Measurements from ENCODE around the gene GSTK1. TPM values are rescaled to one million over a fixed set of nuclear protein-coding genes. Genes with fewer than 3 reads are reported as not detected.

GSTK1 gene
- total and polyA plus RNA-seq, 9 of the 15 experiments (the other 6 are each of a cell fraction or from before 2014, with no cell fraction given) = 155 to 441 (median 233) TPM

- TF ChIP-seq, protein P1, sequence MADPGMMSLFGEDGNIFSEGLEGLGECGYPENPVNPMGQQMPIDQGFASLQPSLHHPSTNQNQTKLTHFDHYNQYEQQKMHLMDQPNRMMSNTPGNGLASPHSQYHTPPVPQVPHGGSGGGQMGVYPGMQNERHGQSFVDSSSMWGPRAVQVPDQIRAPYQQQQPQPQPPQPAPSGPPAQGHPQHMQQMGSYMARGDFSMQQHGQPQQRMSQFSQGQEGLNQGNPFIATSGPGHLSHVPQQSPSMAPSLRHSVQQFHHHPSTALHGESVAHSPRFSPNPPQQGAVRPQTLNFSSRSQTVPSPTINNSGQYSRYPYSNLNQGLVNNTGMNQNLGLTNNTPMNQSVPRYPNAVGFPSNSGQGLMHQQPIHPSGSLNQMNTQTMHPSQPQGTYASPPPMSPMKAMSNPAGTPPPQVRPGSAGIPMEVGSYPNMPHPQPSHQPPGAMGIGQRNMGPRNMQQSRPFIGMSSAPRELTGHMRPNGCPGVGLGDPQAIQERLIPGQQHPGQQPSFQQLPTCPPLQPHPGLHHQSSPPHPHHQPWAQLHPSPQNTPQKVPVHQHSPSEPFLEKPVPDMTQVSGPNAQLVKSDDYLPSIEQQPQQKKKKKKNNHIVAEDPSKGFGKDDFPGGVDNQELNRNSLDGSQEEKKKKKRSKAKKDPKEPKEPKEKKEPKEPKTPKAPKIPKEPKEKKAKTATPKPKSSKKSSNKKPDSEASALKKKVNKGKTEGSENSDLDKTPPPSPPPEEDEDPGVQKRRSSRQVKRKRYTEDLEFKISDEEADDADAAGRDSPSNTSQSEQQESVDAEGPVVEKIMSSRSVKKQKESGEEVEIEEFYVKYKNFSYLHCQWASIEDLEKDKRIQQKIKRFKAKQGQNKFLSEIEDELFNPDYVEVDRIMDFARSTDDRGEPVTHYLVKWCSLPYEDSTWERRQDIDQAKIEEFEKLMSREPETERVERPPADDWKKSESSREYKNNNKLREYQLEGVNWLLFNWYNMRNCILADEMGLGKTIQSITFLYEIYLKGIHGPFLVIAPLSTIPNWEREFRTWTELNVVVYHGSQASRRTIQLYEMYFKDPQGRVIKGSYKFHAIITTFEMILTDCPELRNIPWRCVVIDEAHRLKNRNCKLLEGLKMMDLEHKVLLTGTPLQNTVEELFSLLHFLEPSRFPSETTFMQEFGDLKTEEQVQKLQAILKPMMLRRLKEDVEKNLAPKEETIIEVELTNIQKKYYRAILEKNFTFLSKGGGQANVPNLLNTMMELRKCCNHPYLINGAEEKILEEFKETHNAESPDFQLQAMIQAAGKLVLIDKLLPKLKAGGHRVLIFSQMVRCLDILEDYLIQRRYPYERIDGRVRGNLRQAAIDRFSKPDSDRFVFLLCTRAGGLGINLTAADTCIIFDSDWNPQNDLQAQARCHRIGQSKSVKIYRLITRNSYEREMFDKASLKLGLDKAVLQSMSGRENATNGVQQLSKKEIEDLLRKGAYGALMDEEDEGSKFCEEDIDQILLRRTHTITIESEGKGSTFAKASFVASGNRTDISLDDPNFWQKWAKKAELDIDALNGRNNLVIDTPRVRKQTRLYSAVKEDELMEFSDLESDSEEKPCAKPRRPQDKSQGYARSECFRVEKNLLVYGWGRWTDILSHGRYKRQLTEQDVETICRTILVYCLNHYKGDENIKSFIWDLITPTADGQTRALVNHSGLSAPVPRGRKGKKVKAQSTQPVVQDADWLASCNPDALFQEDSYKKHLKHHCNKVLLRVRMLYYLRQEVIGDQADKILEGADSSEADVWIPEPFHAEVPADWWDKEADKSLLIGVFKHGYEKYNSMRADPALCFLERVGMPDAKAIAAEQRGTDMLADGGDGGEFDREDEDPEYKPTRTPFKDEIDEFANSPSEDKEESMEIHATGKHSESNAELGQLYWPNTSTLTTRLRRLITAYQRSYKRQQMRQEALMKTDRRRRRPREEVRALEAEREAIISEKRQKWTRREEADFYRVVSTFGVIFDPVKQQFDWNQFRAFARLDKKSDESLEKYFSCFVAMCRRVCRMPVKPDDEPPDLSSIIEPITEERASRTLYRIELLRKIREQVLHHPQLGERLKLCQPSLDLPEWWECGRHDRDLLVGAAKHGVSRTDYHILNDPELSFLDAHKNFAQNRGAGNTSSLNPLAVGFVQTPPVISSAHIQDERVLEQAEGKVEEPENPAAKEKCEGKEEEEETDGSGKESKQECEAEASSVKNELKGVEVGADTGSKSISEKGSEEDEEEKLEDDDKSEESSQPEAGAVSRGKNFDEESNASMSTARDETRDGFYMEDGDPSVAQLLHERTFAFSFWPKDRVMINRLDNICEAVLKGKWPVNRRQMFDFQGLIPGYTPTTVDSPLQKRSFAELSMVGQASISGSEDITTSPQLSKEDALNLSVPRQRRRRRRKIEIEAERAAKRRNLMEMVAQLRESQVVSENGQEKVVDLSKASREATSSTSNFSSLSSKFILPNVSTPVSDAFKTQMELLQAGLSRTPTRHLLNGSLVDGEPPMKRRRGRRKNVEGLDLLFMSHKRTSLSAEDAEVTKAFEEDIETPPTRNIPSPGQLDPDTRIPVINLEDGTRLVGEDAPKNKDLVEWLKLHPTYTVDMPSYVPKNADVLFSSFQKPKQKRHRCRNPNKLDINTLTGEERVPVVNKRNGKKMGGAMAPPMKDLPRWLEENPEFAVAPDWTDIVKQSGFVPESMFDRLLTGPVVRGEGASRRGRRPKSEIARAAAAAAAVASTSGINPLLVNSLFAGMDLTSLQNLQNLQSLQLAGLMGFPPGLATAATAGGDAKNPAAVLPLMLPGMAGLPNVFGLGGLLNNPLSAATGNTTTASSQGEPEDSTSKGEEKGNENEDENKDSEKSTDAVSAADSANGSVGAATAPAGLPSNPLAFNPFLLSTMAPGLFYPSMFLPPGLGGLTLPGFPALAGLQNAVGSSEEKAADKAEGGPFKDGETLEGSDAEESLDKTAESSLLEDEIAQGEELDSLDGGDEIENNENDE (IDR thresholded peaks at IDR 0.05; ENCODE audit: low read depth, low read length) = no peak
- TF ChIP-seq FOXK2 (conservative IDR thresholded peaks at IDR 0.05 in 1 of 2, IDR thresholded peaks at IDR 0.05 in 1 of 2; ENCODE audit: low read depth in 2 of 2) (peak in 1 of 2 experiments; percentile 45; a peak in 2 of 4 replicates), POLR2A (conservative IDR thresholded peaks at IDR 0.05) (0 out of 2 replicates have a peak, but pooled peaks have one; percentile 46), CTCF (IDR thresholded peaks at IDR 0.05 in 2 of 3, conservative IDR thresholded peaks at IDR 0.05 in 1 of 3; ENCODE audit: insufficient read depth in 2 of 3, low read depth in 1 of 3, low read length in 3 of 3) (no peak), ARID1B (IDR thresholded peaks at IDR 0.05) (0 out of 2 replicates have a peak, but pooled peaks have one; percentile 13), ZNF395 (CRISPR knock-in tag; IDR thresholded peaks at IDR 0.05) (0 out of 2 replicates have a peak, but pooled peaks have one; percentile 22), SIRT6 (IDR thresholded peaks at IDR 0.05; ENCODE audit: low read depth, low read length) (no peak), SRSF3 (IDR thresholded peaks at IDR 0.05; ENCODE audit: insufficient read depth, low read length) (no peak)
- TF ChIP-seq, protein P2, sequence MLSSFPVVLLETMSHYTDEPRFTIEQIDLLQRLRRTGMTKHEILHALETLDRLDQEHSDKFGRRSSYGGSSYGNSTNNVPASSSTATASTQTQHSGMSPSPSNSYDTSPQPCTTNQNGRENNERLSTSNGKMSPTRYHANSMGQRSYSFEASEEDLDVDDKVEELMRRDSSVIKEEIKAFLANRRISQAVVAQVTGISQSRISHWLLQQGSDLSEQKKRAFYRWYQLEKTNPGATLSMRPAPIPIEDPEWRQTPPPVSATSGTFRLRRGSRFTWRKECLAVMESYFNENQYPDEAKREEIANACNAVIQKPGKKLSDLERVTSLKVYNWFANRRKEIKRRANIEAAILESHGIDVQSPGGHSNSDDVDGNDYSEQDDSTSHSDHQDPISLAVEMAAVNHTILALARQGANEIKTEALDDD (IDR thresholded peaks at IDR 0.05) = peak; percentile 72; the same call in 1 of the 2 replicates
Measured at GRCh38 chr7:143258831-143259230, 4.4 kb upstream of the GSTK1 start (continued).

All from K562 (cell line).